H1 (cell line): Measurements from ENCODE around the gene KCNK15. TPM values are rescaled to one million over a fixed set of nuclear protein-coding genes. Genes with fewer than 3 reads are reported as not detected.

Experiments
- ATF3 ChIP-seq: IDR thresholded peaks from 2 replicates; pipeline ENCODE4 v1.6.1; 2011; ENCODE audit warnings: low read depth, mild to moderate bottlenecking, low read length; ENCODE audit not compliant: insufficient read depth
- CHD1 ChIP-seq: IDR thresholded peaks from 2 replicates; pipeline ENCODE4 v1.6.1; 2012; ENCODE audit warnings: low read depth, low read length, improper control_type of control experiment
- JUN ChIP-seq: IDR thresholded peaks from 2 replicates; pipeline ENCODE4 v1.6.1; 2011; ENCODE audit warnings: low read depth, mild to moderate bottlenecking, improper control_type of control experiment, low read length
- MAFK ChIP-seq: IDR thresholded peaks from 2 replicates; pipeline ENCODE4 v1.6.1; 2012; ENCODE audit warnings: low read depth, mild to moderate bottlenecking, improper control_type of control experiment, low read length
- NRF1 ChIP-seq: IDR thresholded peaks from 2 replicates; pipeline ENCODE4 v1.6.1; 2011; ENCODE audit warnings: mild to moderate bottlenecking, low read depth, low read length, improper control_type of control experiment
- POLR2A ChIP-seq, 2 experiments: IDR thresholded peaks; 1 replicate in 1 of 2; 2 replicates in 1 of 2; pipeline ENCODE4 v1.6.1; 2011; ENCODE audit warnings: low read depth in 2 of 2, low read length in 2 of 2, mild to moderate bottlenecking in 2 of 2; ENCODE audit errors: control extremely low read depth in 1 of 2
- RBBP5 ChIP-seq: IDR thresholded peaks from 2 replicates; pipeline ENCODE4 v1.7.1; 2012; ENCODE audit warnings: low read depth, mild to moderate bottlenecking, inconsistent platforms, low read length, moderate library complexity, borderline replicate concordance
- RNF2 ChIP-seq: fragments of 200-900, 300-1000 bp; sonication (generic); IDR thresholded peaks from 2 replicates; pipeline ENCODE4 v1.7.1; 2016; ENCODE audit warnings: borderline replicate concordance, low read depth, mild to moderate bottlenecking, antibody characterized with exemption, low read length; ENCODE audit not compliant: poor library complexity, severe bottlenecking; ENCODE audit errors: missing control alignments
- SAP30 ChIP-seq: fragments of 300-600 bp; sonication (generic); IDR thresholded peaks from 2 replicates; pipeline ENCODE4 v1.7.1; 2012; ENCODE audit warnings: low read length, moderate library complexity, mild to moderate bottlenecking, inconsistent platforms; ENCODE audit not compliant: insufficient read depth, insufficient replicate concordance
- SIN3A ChIP-seq, 2 experiments: IDR thresholded peaks in 1 of 2; conservative IDR thresholded peaks in 1 of 2; 2 replicates each; pipeline ENCODE4 v1.6.1; 2011 to 2012; ENCODE audit warnings: low read length in 2 of 2, improper control_type of control experiment in 1 of 2, low read depth in 1 of 2, mild to moderate bottlenecking in 1 of 2
- SIRT6 ChIP-seq: IDR thresholded peaks from one replicate; pipeline ENCODE4 v1.7.1; 2012; ENCODE audit warnings: low read length, inconsistent platforms
- SIX5 ChIP-seq: IDR thresholded peaks from 2 replicates; pipeline ENCODE4 v1.6.1; 2011; ENCODE audit warnings: mild to moderate bottlenecking, low read depth, low read length
- SP4 ChIP-seq: IDR thresholded peaks from 2 replicates; pipeline ENCODE4 v1.6.1; 2012; ENCODE audit warnings: low read length, inconsistent platforms
- SRF ChIP-seq: IDR thresholded peaks from 2 replicates; pipeline ENCODE4 v1.6.1; 2011; ENCODE audit warnings: mild to moderate bottlenecking, low read depth, low read length, moderate library complexity
- TCF12 ChIP-seq: IDR thresholded peaks from 2 replicates; pipeline ENCODE4 v1.6.1; 2011; ENCODE audit warnings: low read depth, mild to moderate bottlenecking, low read length
- TEAD4 ChIP-seq: IDR thresholded peaks from 2 replicates; pipeline ENCODE4 v1.6.1; 2012; ENCODE audit warnings: low read depth, low read length, inconsistent platforms, mixed read lengths
- YY1 ChIP-seq: IDR thresholded peaks from 2 replicates; pipeline ENCODE4 v1.6.1; 2011; ENCODE audit warnings: low read depth, mild to moderate bottlenecking, low read length
- polyA plus RNA-seq, 7 experiments: library from polyadenylated mRNA; depleted of rRNA in 3 of 7; stranded (reverse) in 5 of 7; unstranded in 2 of 7; fragments of >200 nt in 5 of 7; fragments of 200-250 nt in 2 of 7; gene quantifications; 1 replicate in 5 of 7; 2 replicates in 1 of 7; 4 replicates in 1 of 7; pipeline versions ENCODE4 v1.2.1 to v1.2.3, GENCODE V29; 2011 to 2013; ENCODE audit warnings: missing spikeins in 2 of 7, mixed read lengths in 2 of 7
- total RNA-seq: library from RNA; stranded (reverse); fragmentation: NEBNext Ultra II Directional; extraction: Animal tissue kit (Norgen Biotek cat#: 25700); gene quantifications from 2 replicates; pipeline ENCODE4 v1.2.1, GENCODE V29; 2021
- TF ChIP-seq, protein P1 (sequence below), 3 experiments: IDR thresholded peaks; 1 replicate in 2 of 3; 2 replicates in 1 of 3; pipeline versions ENCODE4 v1.5.1 to v1.6.1; 2011; ENCODE audit warnings: low read length in 3 of 3, mild to moderate bottlenecking in 3 of 3, inconsistent platforms in 2 of 3, low read depth in 1 of 3, moderate library complexity in 1 of 3; ENCODE audit not compliant: insufficient read depth in 1 of 3; ENCODE audit errors: control extremely low read depth in 1 of 3
- TF ChIP-seq, protein P2 (sequence below): IDR thresholded peaks from 2 replicates; pipeline ENCODE4 v1.6.1; 2012; ENCODE audit warnings: inconsistent platforms
- TF ChIP-seq, protein P3 (sequence below): IDR thresholded peaks from 2 replicates; pipeline ENCODE4 v1.6.1; 2011; ENCODE audit warnings: low read length, improper control_type of control experiment

KCNK15 gene
- total and polyA plus RNA-seq, 2 of the 8 experiments (the other 6 are each of a cell fraction or from before 2014, with no cell fraction given) = 0.24 to 0.33 TPM

DNA sequence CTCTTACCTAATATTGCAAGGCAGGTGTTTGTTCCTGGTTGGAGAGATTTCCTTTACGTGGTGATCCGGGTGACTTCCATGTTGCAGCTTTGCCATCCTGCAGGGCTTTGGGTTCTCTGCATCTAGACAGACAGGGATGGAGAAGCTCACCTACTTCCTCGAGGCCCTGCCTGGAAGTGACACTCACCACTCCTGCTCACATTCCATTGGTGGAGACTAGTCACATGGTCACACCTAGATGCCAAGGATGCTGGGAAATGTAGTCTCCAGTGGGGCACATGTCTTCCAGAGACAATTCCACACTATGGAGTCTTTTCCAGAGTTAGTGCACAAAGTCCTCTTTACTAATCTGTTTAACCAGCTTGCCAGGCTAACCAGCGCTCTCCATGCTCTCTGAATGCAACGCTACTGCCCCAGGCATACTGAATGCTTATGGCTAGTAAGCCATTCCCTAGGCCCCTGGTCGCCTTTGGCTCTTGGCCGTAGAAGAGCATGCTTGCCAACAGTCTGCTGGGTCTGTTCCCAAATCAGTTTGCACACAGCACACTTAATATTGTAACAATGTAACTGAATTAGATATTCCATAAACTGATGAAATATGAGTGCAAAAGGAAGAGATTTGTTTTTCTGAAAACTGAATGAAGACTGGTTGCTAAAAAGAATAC is 6.7 kb upstream of the KCNK15 start (continued):
- TF ChIP-seq, protein P1, sequence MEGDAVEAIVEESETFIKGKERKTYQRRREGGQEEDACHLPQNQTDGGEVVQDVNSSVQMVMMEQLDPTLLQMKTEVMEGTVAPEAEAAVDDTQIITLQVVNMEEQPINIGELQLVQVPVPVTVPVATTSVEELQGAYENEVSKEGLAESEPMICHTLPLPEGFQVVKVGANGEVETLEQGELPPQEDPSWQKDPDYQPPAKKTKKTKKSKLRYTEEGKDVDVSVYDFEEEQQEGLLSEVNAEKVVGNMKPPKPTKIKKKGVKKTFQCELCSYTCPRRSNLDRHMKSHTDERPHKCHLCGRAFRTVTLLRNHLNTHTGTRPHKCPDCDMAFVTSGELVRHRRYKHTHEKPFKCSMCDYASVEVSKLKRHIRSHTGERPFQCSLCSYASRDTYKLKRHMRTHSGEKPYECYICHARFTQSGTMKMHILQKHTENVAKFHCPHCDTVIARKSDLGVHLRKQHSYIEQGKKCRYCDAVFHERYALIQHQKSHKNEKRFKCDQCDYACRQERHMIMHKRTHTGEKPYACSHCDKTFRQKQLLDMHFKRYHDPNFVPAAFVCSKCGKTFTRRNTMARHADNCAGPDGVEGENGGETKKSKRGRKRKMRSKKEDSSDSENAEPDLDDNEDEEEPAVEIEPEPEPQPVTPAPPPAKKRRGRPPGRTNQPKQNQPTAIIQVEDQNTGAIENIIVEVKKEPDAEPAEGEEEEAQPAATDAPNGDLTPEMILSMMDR (IDR thresholded peaks at IDR 0.05; ENCODE audit: control extremely low read depth in 1 of 3, insufficient read depth in 1 of 3, low read depth in 1 of 3, low read length in 3 of 3) = no peak
- TF ChIP-seq RNF2 = no peak
- TF ChIP-seq SIX5 = peak; percentile 80
- 0 out of 2 replicates have a peak, but pooled peaks have one; percentile 10 for TF ChIP-seq TEAD4
- TF ChIP-seq RBBP5 = no peak
- no peak for TF ChIP-seq JUN
- no peak for TF ChIP-seq SAP30
- TF ChIP-seq SP4 = no peak
- no peak for TF ChIP-seq SIN3A (conservative IDR thresholded peaks at IDR 0.05 in 1 of 2, IDR thresholded peaks at IDR 0.05 in 1 of 2; ENCODE audit: low read depth in 1 of 2, low read length in 2 of 2)
- TF ChIP-seq, protein P2, sequence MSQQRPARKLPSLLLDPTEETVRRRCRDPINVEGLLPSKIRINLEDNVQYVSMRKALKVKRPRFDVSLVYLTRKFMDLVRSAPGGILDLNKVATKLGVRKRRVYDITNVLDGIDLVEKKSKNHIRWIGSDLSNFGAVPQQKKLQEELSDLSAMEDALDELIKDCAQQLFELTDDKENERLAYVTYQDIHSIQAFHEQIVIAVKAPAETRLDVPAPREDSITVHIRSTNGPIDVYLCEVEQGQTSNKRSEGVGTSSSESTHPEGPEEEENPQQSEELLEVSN = no peak
- no peak for TF ChIP-seq TCF12
- TF ChIP-seq POLR2A (IDR thresholded peaks at IDR 0.05; ENCODE audit: control extremely low read depth in 1 of 2, low read depth in 2 of 2, low read length in 2 of 2) = no peak
- TF ChIP-seq NRF1 = no peak
- peak; percentile 70; the same call in 1 of the 2 replicates for TF ChIP-seq ATF3
- no peak for TF ChIP-seq CHD1
- no peak for TF ChIP-seq SIRT6
- TF ChIP-seq YY1 = no peak
- TF ChIP-seq SRF = no peak
- no peak for TF ChIP-seq MAFK
- TF ChIP-seq, protein P3, sequence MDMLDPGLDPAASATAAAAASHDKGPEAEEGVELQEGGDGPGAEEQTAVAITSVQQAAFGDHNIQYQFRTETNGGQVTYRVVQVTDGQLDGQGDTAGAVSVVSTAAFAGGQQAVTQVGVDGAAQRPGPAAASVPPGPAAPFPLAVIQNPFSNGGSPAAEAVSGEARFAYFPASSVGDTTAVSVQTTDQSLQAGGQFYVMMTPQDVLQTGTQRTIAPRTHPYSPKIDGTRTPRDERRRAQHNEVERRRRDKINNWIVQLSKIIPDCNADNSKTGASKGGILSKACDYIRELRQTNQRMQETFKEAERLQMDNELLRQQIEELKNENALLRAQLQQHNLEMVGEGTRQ = peak; percentile 91
